Tibial nerve (tissue), 4 donors: ENCODE results near the gene LTB4R.

Source experiments
- CTCF ChIP-seq, 5 experiments: fragments of 200-600 bp in 3 of 5; fragments of 450-650 bp in 2 of 5; sonication (generic) in 3 of 5; IDR thresholded peaks; one replicate each; pipeline ENCODE4 v1.5.1; 2016 to 2019; ENCODE audit warnings: antibody characterized with exemption in 5 of 5, mild to moderate bottlenecking in 3 of 5, moderate library complexity in 2 of 5
- EP300 ChIP-seq, 2 donors: sonication (generic); formaldehyde crosslinking; IDR thresholded peaks; one replicate each; pipeline ENCODE4 v1.6.1; 2017; ENCODE audit warnings: antibody characterized with exemption in 2 of 2, mild to moderate bottlenecking in 1 of 2
- POLR2A ChIP-seq, 2 donors: fragments of 450-650 bp; IDR thresholded peaks; one replicate each; pipeline ENCODE4 v1.6.1; 2017; ENCODE audit warnings: antibody characterized with exemption in 2 of 2, mild to moderate bottlenecking in 2 of 2, moderate library complexity in 2 of 2

- no peak for TF ChIP-seq CTCF (IDR thresholded peaks at IDR 0.05)
- TF ChIP-seq POLR2A (IDR thresholded peaks at IDR 0.05): no peak
- no peak for TF ChIP-seq EP300 (IDR thresholded peaks at IDR 0.05)
These were observed 12.4 kb upstream of the LTB4R start for GRCh38 chr14:24298892-24299254.
